ENCODE measurements around the gene SPATA3.

SPATA3 gene

GRCh38 chr2:231051116-231051515 lies 55.2 kb downstream of the SPATA3 start:
- DNase-seq: no peak

GRCh38 chr2:231052494-231053451 lies 56.9 kb downstream of the SPATA3 start:
- peak; percentile 33 for DNase-seq

GRCh38 chr2:231053846-231054245 lies 57.9 kb downstream of the SPATA3 start:
- DNase-seq: no peak

- DNase-seq: peak; percentile 24
Measured at GRCh38 chr2:231056453-231057416, 60.8 kb downstream of the SPATA3 start, which contains the start of gene PSMD1. PSMD1 (plus strand) TSS chr2:231056867; CDS start chr2:231057026, 159 bp downstream.

- DNase-seq: no peak
Measured at GRCh38 chr2:231057590-231057989, 61.7 kb downstream of the SPATA3 start.

Data from NCI-H1436 treated with DMSO at 0.1 percent for 48 hours (cell line).